WTC11 (cell line): ENCODE data around the gene SPAG4. TPM values are rescaled to one million over a fixed set of nuclear protein-coding genes. Genes with fewer than 3 reads are reported as not detected.

ENCODE experiments used
- ATAC-seq: fragments of 200-7000 bp; cut with Tn5 transposase; 2 replicates; pipeline ENCODE4 v1.10.0; 2021; ENCODE audit warnings: mild to moderate bottlenecking, moderate library complexity
- CTCF ChIA-PET: fragments of 300-600 bp; sonication (Branson Sonifier 250); formaldehyde crosslinking; loops from one replicate; lab custom pipeline; 2021; ENCODE audit warnings: antibody characterized with exemption; lab: Charles Lee
- POLR2A ChIA-PET: fragments of 350-600 bp; sonication (Branson Sonifier 250); formaldehyde crosslinking; loops from one replicate; lab custom pipeline; 2021; ENCODE audit warnings: antibody characterized with exemption; lab: Charles Lee
- DNase-seq: peaks from one replicate; pipeline ENCODE4 v3.0.0; 2021; ENCODE audit warnings: low spot score
- H3K27ac Mint-ChIP-seq: 2 replicates; pipeline ENCODE4 v1.8.0; 2021; ENCODE audit warnings: mixed read lengths
- H3K27me3 Mint-ChIP-seq: 2 replicates; pipeline ENCODE4 v1.8.0; 2021; ENCODE audit warnings: low read depth, mild to moderate bottlenecking, moderate library complexity, mixed read lengths
- H3K36me3 Mint-ChIP-seq: 2 replicates; pipeline ENCODE4 v1.8.0; 2021; ENCODE audit warnings: mixed read lengths
- H3K4me1 Mint-ChIP-seq: 2 replicates; pipeline ENCODE4 v1.8.0; 2022; ENCODE audit warnings: mixed read lengths
- H3K4me3 Mint-ChIP-seq: 2 replicates; pipeline ENCODE4 v1.8.0; 2021; ENCODE audit warnings: mild to moderate bottlenecking, moderate library complexity, mixed read lengths
- H3K9me3 Mint-ChIP-seq: 2 replicates; pipeline ENCODE4 v1.8.0; 2021; ENCODE audit warnings: mixed read lengths
- AR ChIP-seq: fragments of 250-450 bp; sonication (Bioruptor Pico); IDR thresholded peaks from 2 replicates; pipeline ENCODE4 v1.9.0; 2021; ENCODE audit warnings: mild to moderate bottlenecking
- E2F1 ChIP-seq: sonication (generic); formaldehyde crosslinking; IDR thresholded peaks from 2 replicates; pipeline ENCODE4 v1.8.0; 2022; ENCODE audit warnings: mild to moderate bottlenecking, missing genetic modification reagents
- E2F5 ChIP-seq: sonication (generic); formaldehyde crosslinking; IDR thresholded peaks from 2 replicates; pipeline ENCODE4 v1.8.1; 2022; ENCODE audit warnings: mild to moderate bottlenecking, moderate library complexity, missing genetic modification reagents
- ESRRA ChIP-seq: sonication (generic); formaldehyde crosslinking; IDR thresholded peaks from 2 replicates; pipeline ENCODE4 v1.8.1; 2022; ENCODE audit warnings: mild to moderate bottlenecking, missing genetic modification reagents, borderline replicate concordance
- FOXJ3 ChIP-seq: sonication (generic); formaldehyde crosslinking; IDR thresholded peaks from 2 replicates; pipeline ENCODE4 v1.9.0; 2021; ENCODE audit warnings: missing genetic modification reagents, mild to moderate bottlenecking, borderline replicate concordance
- GTF2I ChIP-seq: fragments of 250-450 bp; sonication (Bioruptor Pico); conservative IDR thresholded peaks from 2 replicates; pipeline ENCODE4 v1.4.0; 2021; ENCODE audit warnings: mild to moderate bottlenecking
- IRF2 ChIP-seq: sonication (generic); formaldehyde crosslinking; IDR thresholded peaks from 2 replicates; pipeline ENCODE4 v1.8.0; 2022; ENCODE audit warnings: low read depth, missing genetic modification reagents, borderline replicate concordance
- KAT7 ChIP-seq: sonication (generic); formaldehyde crosslinking; IDR thresholded peaks from 2 replicates; pipeline ENCODE4 v1.8.1; 2023; ENCODE audit warnings: missing genetic modification reagents, mild to moderate bottlenecking, borderline replicate concordance
- MLX ChIP-seq: sonication (generic); formaldehyde crosslinking; IDR thresholded peaks from 2 replicates; pipeline ENCODE4 v1.8.1; 2023; ENCODE audit warnings: mild to moderate bottlenecking, missing genetic modification reagents, moderate library complexity
- MYBL2 ChIP-seq: sonication (generic); formaldehyde crosslinking; IDR thresholded peaks from 2 replicates; pipeline ENCODE4 v1.8.1; 2023; ENCODE audit warnings: mild to moderate bottlenecking, moderate library complexity, missing genetic modification reagents
- NFE2L1 ChIP-seq: sonication (generic); formaldehyde crosslinking; IDR thresholded peaks from 2 replicates; pipeline ENCODE4 v1.8.1; 2023; ENCODE audit warnings: missing genetic modification reagents
- NR1H2 ChIP-seq: sonication (generic); formaldehyde crosslinking; IDR thresholded peaks from 2 replicates; pipeline ENCODE4 v1.9.0; 2021; ENCODE audit warnings: mild to moderate bottlenecking, moderate library complexity, missing genetic modification reagents
- SMAD3 ChIP-seq: sonication (generic); formaldehyde crosslinking; IDR thresholded peaks from 2 replicates; pipeline ENCODE4 v1.8.0; 2022; ENCODE audit warnings: missing genetic modification reagents, mild to moderate bottlenecking, borderline replicate concordance
- SP1 ChIP-seq: sonication (generic); formaldehyde crosslinking; conservative IDR thresholded peaks from 2 replicates; pipeline ENCODE4 v1.8.1; 2022; ENCODE audit warnings: missing genetic modification reagents
- STAT6 ChIP-seq: sonication (generic); formaldehyde crosslinking; conservative IDR thresholded peaks from 2 replicates; pipeline ENCODE4 v1.8.1; 2023; ENCODE audit warnings: mild to moderate bottlenecking, low read depth, missing genetic modification reagents, moderate library complexity
- TEAD4 ChIP-seq: sonication (generic); formaldehyde crosslinking; IDR thresholded peaks from 2 replicates; pipeline ENCODE4 v1.8.0; 2022; ENCODE audit warnings: mild to moderate bottlenecking, missing genetic modification reagents
- USF2 ChIP-seq: sonication (generic); formaldehyde crosslinking; IDR thresholded peaks from 2 replicates; pipeline ENCODE4 v1.8.1; 2023; ENCODE audit warnings: mild to moderate bottlenecking, missing genetic modification reagents, moderate library complexity
- ZBTB21 ChIP-seq: sonication (generic); formaldehyde crosslinking; IDR thresholded peaks from 2 replicates; pipeline ENCODE4 v1.8.1; 2023; ENCODE audit warnings: mild to moderate bottlenecking, missing genetic modification reagents, borderline replicate concordance
- ZNF396 ChIP-seq: fragments of 250-450 bp; sonication (Bioruptor Pico); IDR thresholded peaks from 2 replicates; pipeline ENCODE4 v1.8.0; 2021; ENCODE audit warnings: mild to moderate bottlenecking, moderate library complexity, borderline replicate concordance
- ZNF512 ChIP-seq: sonication (generic); formaldehyde crosslinking; IDR thresholded peaks from 2 replicates; pipeline ENCODE4 v1.8.1; 2022; ENCODE audit warnings: missing genetic modification reagents, borderline replicate concordance
- total RNA-seq: library from RNA; stranded (reverse); gene quantifications from 3 replicates; pipeline ENCODE4 v1.2.3, GENCODE V29; 2021

Gene SPAG4
- total RNA-seq, 1 experiment from 2014 or later = 3.5 TPM

- Mint-ChIP-seq H3K4me1 (peaks cover 48% of the 10 kb centered on the region), H3K27me3 (no peaks in the 10 kb centered on the region), H3K27ac (peak overlapping the region; percentile 19; the same call in 1 of the 2 replicates), H3K36me3 (no peaks in the 10 kb centered on the region), H3K9me3 (no peaks in the 10 kb centered on the region), H3K4me3 (no peak overlapping the region)
- ChIA-PET POLR2A (no interaction called here), CTCF (interaction anchor here (1.5 kb wide), 1 partner anchor 314 kb away, joined by 3 read pairs; the partner anchor contains the start of gene SCAND1)
- no peak for ATAC-seq
- TF ChIP-seq KAT7 = no peak
- no peak for TF ChIP-seq E2F5 (CRISPR knock-in tag)
- TF ChIP-seq SMAD3 = no peak
- no peak for TF ChIP-seq FOXJ3 (CRISPR knock-in tag)
- TF ChIP-seq USF2 (CRISPR knock-in tag) = no peak
- no peak for TF ChIP-seq ZNF396 (CRISPR knock-in tag)
- no peak for DNase-seq
These were observed 25.1 kb downstream of the SPAG4 start for GRCh38 chr20:35640724-35641123.

- Mint-ChIP-seq H3K27ac (no peak overlapping the region), H3K4me1 (peaks cover 48% of the 10 kb centered on the region), H3K9me3 (no peaks in the 10 kb centered on the region), H3K36me3 (no peaks in the 10 kb centered on the region), H3K4me3 (no peak overlapping the region), H3K27me3 (no peaks in the 10 kb centered on the region)
- no peak for DNase-seq
- ChIA-PET POLR2A (no interaction called here), CTCF (interaction anchor here (1.4 to 2.1 kb wide), 3 partner anchors 13 to 313 kb away, joined by 3 to 8 read pairs (median 3); partner anchors contain the start of gene SCAND1)
- ATAC-seq = no peak
- no peak for TF ChIP-seq NFE2L1
- no peak for TF ChIP-seq MLX (CRISPR knock-in tag)
- no peak for TF ChIP-seq IRF2 (CRISPR knock-in tag)
- no peak for TF ChIP-seq ZNF396 (CRISPR knock-in tag)
- no peak for TF ChIP-seq ZNF512 (CRISPR knock-in tag)
- no peak for TF ChIP-seq ESRRA (CRISPR knock-in tag)
- no peak for TF ChIP-seq KAT7
- no peak for TF ChIP-seq AR
- no peak for TF ChIP-seq TEAD4 (CRISPR knock-in tag)
- TF ChIP-seq E2F1 (CRISPR knock-in tag) = no peak
- no peak for TF ChIP-seq MYBL2 (CRISPR knock-in tag)
- TF ChIP-seq ZBTB21 (CRISPR knock-in tag) = no peak
- no peak for TF ChIP-seq GTF2I (CRISPR knock-in tag)
- TF ChIP-seq SP1 (CRISPR knock-in tag) = no peak
- no peak for TF ChIP-seq NR1H2
- TF ChIP-seq STAT6 (CRISPR knock-in tag) = no peak
These were observed 26.1 kb downstream of the SPAG4 start for GRCh38 chr20:35641743-35642142.
